Spleen (tissue), 11 donors: ENCODE data around the gene FANCL. TPM values are rescaled to one million over a fixed set of nuclear protein-coding genes. Genes with fewer than 3 reads are reported as not detected.

ENCODE experiments used
- DNase-seq: peaks from one replicate; pipeline ENCODE4 v3.0.0-alpha.2; 2020
- H3K27ac ChIP-seq, 8 donors: fragments of 200-600 bp; sonication (generic) in 7 of 8; 1 replicate in 4 of 8; 2 replicates in 4 of 8; pipeline versions ENCODE4 v1.5.0 to v1.8.0; 2016 to 2021; ENCODE audit warnings: inconsistent platforms in 4 of 8, mild to moderate bottlenecking in 4 of 8, moderate library complexity in 1 of 8
- H3K27me3 ChIP-seq, 7 donors: fragments of 200-600 bp; sonication (generic) in 6 of 7; replicated peaks in 1 of 7; 1 replicate in 4 of 7; 2 replicates in 3 of 7; pipeline versions ENCODE4 v1.5.0 to v1.8.0; 2016 to 2021; ENCODE audit warnings: inconsistent platforms in 3 of 7, mild to moderate bottlenecking in 1 of 7
- H3K36me3 ChIP-seq, 6 donors: fragments of 200-600 bp; sonication (generic) in 5 of 6; 1 replicate in 4 of 6; 2 replicates in 2 of 6; pipeline versions ENCODE4 v1.5.0 to v1.8.0; 2016 to 2021; ENCODE audit warnings: inconsistent platforms in 2 of 6
- H3K4me1 ChIP-seq, 6 donors: fragments of 200-600 bp; sonication (generic) in 5 of 6; 1 replicate in 3 of 6; 2 replicates in 3 of 6; pipeline versions ENCODE4 v1.5.0 to v1.8.0; 2016 to 2021; ENCODE audit warnings: inconsistent platforms in 3 of 6
- H3K4me3 ChIP-seq, 8 donors: fragments of 200-600 bp; sonication (generic) in 7 of 8; 1 replicate in 4 of 8; 2 replicates in 4 of 8; pipeline versions ENCODE4 v1.5.0 to v1.8.0; 2016 to 2021; ENCODE audit warnings: inconsistent platforms in 4 of 8, mild to moderate bottlenecking in 4 of 8, moderate library complexity in 2 of 8
- H3K9me3 ChIP-seq, 8 donors: fragments of 200-600 bp; sonication (generic) in 7 of 8; 1 replicate in 4 of 8; 2 replicates in 4 of 8; pipeline versions ENCODE4 v1.5.0 to v1.8.0; 2016 to 2021; ENCODE audit warnings: inconsistent platforms in 4 of 8
- POLR2A ChIP-seq, 3 donors: fragments of 450-650 bp; IDR thresholded peaks; one replicate each; pipeline ENCODE4 v1.5.1; 2017; ENCODE audit warnings: antibody characterized with exemption in 3 of 3, mild to moderate bottlenecking in 1 of 3
- POLR2AphosphoS5 ChIP-seq, 3 donors: sonication (generic); formaldehyde crosslinking; IDR thresholded peaks; one replicate each; pipeline ENCODE4 v1.5.1; 2017; ENCODE audit warnings: antibody characterized with exemption in 3 of 3
- whole genome bisulfite sequencing, 5 donors: extraction: QIAGEN DNeasy Blood & Tissue Kit in 3 of 5; methylation state at CpG; one replicate each; pipeline versions ENCODE4 v1.1.5 to v1.1.7; 2013 to 2018; 5-methylcytosine and 5-hydroxymethylcytosine counted together
- intact Hi-C: fragments of 100-400 bp; cut with DNase I; formaldehyde crosslinking; loops from one replicate; pipeline ENCODE4 v1.15.0; 2023; ENCODE audit warnings: low total_unique reads
- polyA plus RNA-seq, 3 donors: library from polyadenylated mRNA; stranded (reverse); fragments of 200-250 nt; gene quantifications; one replicate each; pipeline ENCODE4 v1.2.1, GENCODE V29; 2013
- total RNA-seq, 7 donors: library from RNA; depleted of rRNA in 3 of 7; stranded (reverse); fragments of >200 nt in 3 of 7; fragmentation: NEBNext Ultra II Directional in 4 of 7; extraction: Animal tissue kit (Norgen Biotek cat#: 25700) in 4 of 7; gene quantifications; one replicate each; pipeline versions ENCODE4 v1.1.0 to v1.2.1, GENCODE V29; 2016 to 2021
- TF ChIP-seq, protein P1 (sequence below), 11 experiments: fragments of 200-600 bp in 7 of 11; fragments of 450-650 bp in 4 of 11; sonication (generic) in 4 of 11; IDR thresholded peaks in 8 of 11; conservative IDR thresholded peaks in 3 of 11; 1 replicate in 7 of 11; 2 replicates in 4 of 11; pipeline versions ENCODE4 v1.4.0 to v1.8.0; 2016 to 2021; ENCODE audit warnings: antibody characterized with exemption in 11 of 11, inconsistent platforms in 4 of 11, mild to moderate bottlenecking in 1 of 11
- donor health status: healthy with polysubstance abuse.
- donor health status: DM: no; HTN: no; CAD: no; lungs with moderate emphysema.
- donor health status: DM: no; HTN: no; CAD: no.
- donor health status: Bipolar disorder and iron deficiency.
- donor health status: healthy.
- donor health status: DM: no; HTN: no; CAD: no.
- donor health status: DM: yes; HTN: yes; CAD: no.

The FANCL gene
- total and polyA plus RNA-seq, 10 donors: 15.7 to 50.7 (median 31.6) TPM

DNA sequence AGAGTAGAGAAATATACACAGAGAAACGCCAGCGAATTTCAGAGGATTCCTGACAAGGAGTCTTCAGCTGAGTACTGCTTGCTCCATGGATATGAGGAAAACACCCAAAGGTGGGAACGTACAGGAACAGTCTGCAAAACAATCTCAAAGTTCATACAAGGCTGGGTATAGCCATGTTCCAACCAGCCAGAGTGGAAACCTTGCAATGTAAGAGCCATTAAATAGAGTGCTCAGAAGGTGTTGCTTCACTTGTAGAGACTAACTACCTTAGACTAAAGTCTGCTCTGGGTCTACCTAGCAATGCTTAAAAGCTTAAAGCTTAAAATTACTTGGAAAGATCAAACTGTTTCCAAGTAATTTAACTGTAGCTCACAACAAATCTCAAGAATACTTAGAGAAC is 6.0 kb downstream of the FANCL start:
- no peak overlapping the region for H3K4me3 ChIP-seq
- no peak for TF ChIP-seq POLR2A (IDR thresholded peaks at IDR 0.05)
- TF ChIP-seq POLR2AphosphoS5 (IDR thresholded peaks at IDR 0.05): no peak
- TF ChIP-seq, protein P1, sequence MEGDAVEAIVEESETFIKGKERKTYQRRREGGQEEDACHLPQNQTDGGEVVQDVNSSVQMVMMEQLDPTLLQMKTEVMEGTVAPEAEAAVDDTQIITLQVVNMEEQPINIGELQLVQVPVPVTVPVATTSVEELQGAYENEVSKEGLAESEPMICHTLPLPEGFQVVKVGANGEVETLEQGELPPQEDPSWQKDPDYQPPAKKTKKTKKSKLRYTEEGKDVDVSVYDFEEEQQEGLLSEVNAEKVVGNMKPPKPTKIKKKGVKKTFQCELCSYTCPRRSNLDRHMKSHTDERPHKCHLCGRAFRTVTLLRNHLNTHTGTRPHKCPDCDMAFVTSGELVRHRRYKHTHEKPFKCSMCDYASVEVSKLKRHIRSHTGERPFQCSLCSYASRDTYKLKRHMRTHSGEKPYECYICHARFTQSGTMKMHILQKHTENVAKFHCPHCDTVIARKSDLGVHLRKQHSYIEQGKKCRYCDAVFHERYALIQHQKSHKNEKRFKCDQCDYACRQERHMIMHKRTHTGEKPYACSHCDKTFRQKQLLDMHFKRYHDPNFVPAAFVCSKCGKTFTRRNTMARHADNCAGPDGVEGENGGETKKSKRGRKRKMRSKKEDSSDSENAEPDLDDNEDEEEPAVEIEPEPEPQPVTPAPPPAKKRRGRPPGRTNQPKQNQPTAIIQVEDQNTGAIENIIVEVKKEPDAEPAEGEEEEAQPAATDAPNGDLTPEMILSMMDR (IDR thresholded peaks at IDR 0.05 in 8 of 11, conservative IDR thresholded peaks at IDR 0.05 in 3 of 11): no peak
- no peak overlapping the region for H3K27ac ChIP-seq
- no peaks in the 10 kb centered on the region for H3K27me3 ChIP-seq
- WGBS, 5 donors: 91 to 98% (median 91%) methylated on average over 3 of the region's 3 CpGs
- H3K36me3 ChIP-seq: no peaks in the 10 kb centered on the region
- peaks cover 6 to 53% (median 25%) of the 10 kb centered on the region in 6 donors for H3K4me1 ChIP-seq
- no peaks in the 10 kb centered on the region for H3K9me3 ChIP-seq
- DNase-seq: no peak
- intact Hi-C loops: no loop called here

DNA sequence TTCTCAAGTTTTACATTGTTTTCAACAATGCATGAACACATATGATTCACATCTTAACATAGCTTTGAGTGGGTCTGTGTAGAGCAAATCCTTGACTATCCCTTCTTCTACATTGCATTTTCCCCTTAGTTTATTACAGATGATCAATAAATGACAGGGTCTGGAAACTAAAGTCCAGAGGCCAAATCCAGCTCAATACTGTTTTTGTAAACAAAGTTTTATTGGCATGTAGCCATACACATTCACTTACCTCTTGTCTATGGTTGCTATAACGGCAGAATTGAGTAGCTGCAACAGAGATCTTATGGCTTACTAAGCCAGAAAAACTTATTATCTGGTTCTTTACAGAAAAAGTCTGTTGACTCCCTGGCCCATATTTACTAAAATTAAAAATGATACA is 12.8 kb downstream of the FANCL start:
- WGBS, 5 donors: 92 to 98% (median 94%) methylated on average over 1 of the region's 1 CpG
- H3K27ac ChIP-seq: no peak overlapping the region
- H3K4me3 ChIP-seq: no peak overlapping the region
- no peaks in the 10 kb centered on the region for H3K9me3 ChIP-seq
- TF ChIP-seq POLR2A (IDR thresholded peaks at IDR 0.05): no peak
- TF ChIP-seq POLR2AphosphoS5 (IDR thresholded peaks at IDR 0.05): no peak
- TF ChIP-seq, protein P1 (IDR thresholded peaks at IDR 0.05 in 8 of 11, conservative IDR thresholded peaks at IDR 0.05 in 3 of 11): no peak
- peaks cover 0 to 15% (median 6%) of the 10 kb centered on the region in 6 donors for H3K36me3 ChIP-seq
- H3K4me1 ChIP-seq: peaks cover 0 to 7% (median 0%) of the 10 kb centered on the region in 6 donors
- no peak for DNase-seq
- H3K27me3 ChIP-seq: no peaks in the 10 kb centered on the region
- intact Hi-C loops: no loop called here

DNA sequence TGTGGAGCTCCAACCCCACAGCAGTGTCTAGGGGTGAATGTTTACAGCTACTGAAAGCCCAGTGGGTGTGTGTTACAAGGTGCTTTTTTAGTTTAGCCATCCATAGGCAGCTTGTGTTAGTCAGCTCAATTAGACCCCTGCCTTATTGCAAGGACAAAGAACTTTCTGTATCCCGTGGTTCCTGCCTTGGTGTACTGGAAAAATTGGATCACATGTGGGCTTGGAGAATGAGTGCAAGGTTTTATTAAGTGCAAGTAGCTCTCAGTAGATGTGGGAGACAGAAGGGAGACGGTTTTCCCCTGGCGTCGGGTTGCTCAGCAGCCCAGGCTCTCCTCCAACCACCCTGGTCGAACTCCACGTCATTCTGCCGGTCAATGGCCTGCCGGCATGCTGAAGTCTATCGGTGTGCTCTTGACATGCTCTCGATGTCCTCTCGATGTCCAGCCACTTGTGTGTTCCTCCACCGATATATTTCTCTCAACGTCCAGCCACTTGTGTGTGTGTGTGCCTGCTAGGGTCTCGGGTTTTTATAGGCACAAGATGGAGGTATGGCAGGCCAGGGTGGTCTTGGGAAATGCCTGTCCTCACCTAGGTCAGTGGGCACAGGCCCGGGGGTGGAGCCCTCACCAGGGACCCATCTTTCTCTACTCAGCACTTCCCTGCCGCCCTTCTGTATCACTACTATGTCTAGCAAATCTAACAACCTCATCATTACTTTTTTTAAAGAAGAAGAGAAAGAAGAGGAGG is 13.8 kb downstream of the FANCL start:
- Histone ChIP-seq H3K36me3 (peaks cover 0 to 15% (median 6%) of the 10 kb centered on the region in 6 donors), H3K27ac (no peak overlapping the region), H3K9me3 (no peaks in the 10 kb centered on the region), H3K4me3 (no peak overlapping the region), H3K4me1 (no peaks in the 10 kb centered on the region), H3K27me3 (no peaks in the 10 kb centered on the region)
- DNase-seq: no peak
- 94 to 99% (median 97%) methylated on average over 16 of the region's 16 CpGs for WGBS, 5 donors
- intact Hi-C loops: no loop called here
- TF ChIP-seq POLR2A (IDR thresholded peaks at IDR 0.05) (no peak), POLR2AphosphoS5 (IDR thresholded peaks at IDR 0.05) (no peak)
- TF ChIP-seq, protein P1 (IDR thresholded peaks at IDR 0.05 in 8 of 11, conservative IDR thresholded peaks at IDR 0.05 in 3 of 11): no peak

DNA sequence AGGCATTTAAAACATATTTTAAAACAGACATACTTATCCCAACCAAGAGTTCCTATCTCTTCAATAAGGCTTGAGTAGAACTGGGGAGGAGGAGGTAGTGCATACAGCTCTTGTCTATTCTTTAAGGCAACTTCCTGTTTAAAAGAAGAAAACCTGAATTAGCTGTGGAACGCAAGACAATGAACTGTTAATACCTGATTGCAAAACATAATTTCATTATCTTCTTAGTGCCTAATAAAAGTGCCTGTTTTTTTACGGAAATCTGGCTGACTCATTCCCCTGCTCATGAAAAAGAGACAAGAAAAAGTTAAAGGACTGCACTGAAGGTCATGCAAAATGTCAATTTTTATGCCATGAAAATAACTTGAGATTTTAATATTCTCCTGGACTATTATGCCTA is 19.2 kb downstream of the FANCL start:
- intact Hi-C loops: no loop called here
- Histone ChIP-seq H3K36me3 (peaks cover 0 to 30% (median 6%) of the 10 kb centered on the region in 6 donors), H3K9me3 (no peaks in the 10 kb centered on the region), H3K27me3 (no peaks in the 10 kb centered on the region), H3K4me3 (no peak overlapping the region), H3K27ac (no peak overlapping the region), H3K4me1 (no peaks in the 10 kb centered on the region)
- no peak for DNase-seq
- 55 to 71% (median 59%) methylated on average over 2 of the region's 2 CpGs for WGBS, 5 donors
- TF ChIP-seq, protein P1 (IDR thresholded peaks at IDR 0.05 in 8 of 11, conservative IDR thresholded peaks at IDR 0.05 in 3 of 11): no peak
